ENCODE measurements around the gene MYO18B. TPM values are rescaled to one million over a fixed set of nuclear protein-coding genes. Genes with fewer than 3 reads are reported as not detected.

The MYO18B gene
- total RNA-seq, 1 donor from 2014 or later, result 139 TPM

DNA sequence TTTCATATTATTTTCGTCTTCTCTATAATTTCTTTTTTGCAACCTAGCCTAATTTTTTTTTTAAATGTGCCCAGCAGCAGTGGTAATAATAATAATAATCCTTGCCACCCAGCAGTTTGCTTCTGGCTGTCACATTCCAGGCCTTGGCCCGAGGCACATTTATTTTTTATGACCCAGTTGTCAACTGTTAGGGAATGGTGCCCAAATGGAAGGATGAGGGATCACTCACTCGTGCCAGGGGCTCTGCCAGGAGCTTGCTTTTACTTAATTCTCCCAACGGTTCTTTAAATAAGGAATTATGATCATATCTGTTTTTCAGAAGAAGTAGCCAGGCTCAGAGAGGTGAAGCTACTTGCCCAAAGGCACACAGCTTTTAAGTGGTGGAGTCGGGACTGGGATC, 49.6 kb downstream of the MYO18B start:
- intact Hi-C loops (cut with DNase I), result no loop called here
- no peak for DNase-seq (ENCODE audit: missing footprints)
- ATAC-seq, result no peak

DNA sequence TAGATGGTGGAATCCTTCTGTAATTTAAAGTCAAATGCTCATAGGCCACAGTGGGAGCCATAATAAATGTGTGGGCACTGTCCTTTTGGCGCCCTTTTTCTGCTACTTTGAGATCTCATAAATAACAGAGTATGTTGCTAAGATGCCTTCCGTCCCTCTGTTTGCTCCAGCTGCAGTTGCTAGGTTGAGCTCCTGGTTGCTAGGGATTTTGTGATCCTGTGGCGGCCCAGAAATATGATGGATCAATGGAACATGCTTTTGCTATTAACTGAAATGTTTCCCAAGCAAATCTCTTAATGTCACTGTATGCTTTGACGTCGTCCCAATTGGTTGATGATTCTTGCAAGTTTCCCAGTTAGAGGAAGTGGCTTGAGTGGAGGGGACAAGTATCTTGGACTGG, 53.5 kb downstream of the MYO18B start:
- intact Hi-C loops (cut with DNase I), result no loop called here
- DNase-seq (ENCODE audit: missing footprints), result no peak

DNA sequence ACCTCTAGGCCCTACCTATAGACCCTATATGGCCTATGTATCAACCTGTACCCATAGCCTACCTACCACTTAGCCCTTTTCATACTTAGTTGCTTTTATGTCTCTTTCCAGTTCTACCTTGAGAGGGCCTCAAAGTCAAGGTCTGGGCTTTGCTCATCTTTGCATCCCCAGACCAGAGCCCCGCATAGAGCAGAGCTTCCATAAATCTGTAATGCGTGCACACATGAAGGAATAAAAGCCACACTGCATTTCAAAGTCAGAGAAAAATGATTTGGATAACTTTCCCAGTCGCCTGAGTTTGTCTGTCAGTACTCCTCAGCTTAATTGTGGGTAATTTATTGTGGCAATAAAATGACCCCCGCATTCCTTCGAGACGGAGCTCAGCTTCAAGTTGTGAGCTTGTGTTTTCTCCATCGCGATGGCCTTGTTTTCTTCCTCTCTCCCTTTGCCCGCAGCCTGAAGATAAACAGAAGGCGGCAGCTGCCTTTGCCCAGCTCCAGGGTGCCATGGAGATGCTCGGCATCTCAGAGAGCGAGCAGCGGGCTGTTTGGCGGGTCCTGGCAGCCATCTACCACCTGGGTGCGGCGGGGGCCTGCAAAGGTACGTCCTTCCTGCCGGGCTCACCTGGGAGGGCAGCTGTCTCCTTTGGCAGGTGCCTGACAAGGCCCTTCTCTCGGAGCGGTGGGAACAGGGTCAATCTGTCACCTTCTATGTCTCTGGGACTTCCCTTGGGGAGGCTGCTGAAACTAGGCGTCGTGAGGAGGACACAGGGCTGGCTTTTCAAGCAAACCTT, 55.7 kb downstream of the MYO18B start:
- DNase-seq (ENCODE audit: missing footprints), result no peak

More for the DNA sequence above, 53.5 kb downstream of the MYO18B start:
- ATAC-seq, result no peak

DNA sequence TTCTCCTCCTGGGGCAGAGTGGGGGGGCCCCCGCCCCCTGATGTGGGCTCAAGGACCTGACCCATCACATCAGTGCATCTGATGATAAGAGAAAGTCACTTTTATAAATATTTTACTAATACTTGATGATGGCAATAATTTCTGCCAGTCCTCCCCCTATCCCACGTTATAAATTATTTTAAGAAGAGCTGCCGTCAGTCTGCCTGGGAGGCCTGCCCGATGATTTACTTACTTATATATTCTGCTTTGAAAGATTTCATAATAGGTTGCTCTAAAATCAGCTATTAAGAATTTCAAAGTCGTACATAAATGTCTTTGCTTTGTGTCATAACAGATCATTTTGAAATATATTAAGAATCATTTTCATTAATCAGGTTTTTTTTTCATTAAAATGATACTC, 58.8 kb downstream of the MYO18B start:
- DNase-seq (ENCODE audit: missing footprints) (no peak), ATAC-seq (no peak)
- intact Hi-C loops (cut with DNase I), result no loop called here

More for the DNA sequence above, 55.7 kb downstream of the MYO18B start:
- intact Hi-C loops (cut with DNase I), result no loop called here
- ATAC-seq, result no peak

DNA sequence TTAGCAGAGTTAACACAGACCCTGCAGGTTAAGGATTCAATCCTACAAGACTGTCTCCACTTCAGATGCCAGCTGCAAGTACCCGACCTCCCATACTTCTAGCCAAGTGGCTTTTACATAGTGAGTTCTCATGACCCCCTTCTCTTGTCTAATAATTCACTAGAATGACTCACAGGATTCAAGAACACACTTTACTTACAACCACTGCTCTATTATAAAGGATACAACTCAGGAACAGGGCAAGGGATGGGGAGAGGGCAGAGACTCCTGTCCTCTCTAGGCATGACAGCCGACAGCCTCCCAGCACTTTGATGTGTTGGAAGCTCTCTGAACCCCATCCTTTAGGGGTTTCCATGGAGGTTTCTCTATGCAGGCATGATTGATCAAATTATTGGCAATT, 60.0 kb downstream of the MYO18B start:
- ATAC-seq, result no peak
- no peak for DNase-seq (ENCODE audit: missing footprints)
- intact Hi-C loops (cut with DNase I), result no loop called here

DNA sequence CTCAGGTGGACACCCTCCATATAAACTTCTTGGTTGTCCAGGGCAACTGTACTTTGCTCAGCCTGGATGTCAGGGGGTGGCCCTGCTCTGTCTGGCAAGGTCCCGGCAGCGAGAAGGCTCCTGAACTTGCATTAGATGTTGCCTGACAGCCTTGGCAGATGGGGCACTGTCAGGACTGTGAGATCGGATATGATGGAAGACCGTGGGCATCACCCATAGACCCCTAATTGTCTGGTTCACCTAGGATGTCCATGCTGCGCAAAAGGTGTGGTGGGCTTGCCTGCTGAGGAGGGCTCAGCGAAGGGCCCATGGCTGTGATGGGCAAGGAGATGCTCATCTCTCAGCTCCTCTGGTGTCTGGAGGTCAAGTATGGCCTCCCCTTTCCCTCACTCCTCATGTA, 62.7 kb downstream of the MYO18B start:
- ATAC-seq, result no peak

DNA sequence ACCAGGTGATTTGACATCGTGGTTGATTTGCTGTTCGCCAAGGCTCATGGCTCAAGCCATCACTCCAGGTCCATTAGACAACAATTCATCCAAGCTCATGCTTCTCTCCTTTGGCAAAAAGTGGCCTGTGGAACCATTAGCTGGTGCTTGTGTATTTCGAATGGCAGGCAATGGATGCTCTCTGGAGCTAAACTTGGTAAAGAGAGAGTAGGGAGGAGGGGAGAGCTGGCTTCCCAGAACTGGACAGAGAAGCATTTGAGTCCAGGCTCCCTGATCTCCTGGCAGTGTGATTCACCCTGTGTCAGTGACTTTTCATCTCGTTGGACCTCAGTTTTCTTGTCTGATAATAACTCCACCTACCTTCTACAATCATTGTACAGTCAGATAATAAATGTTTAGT, 64.6 kb downstream of the MYO18B start:
- DNase-seq (ENCODE audit: missing footprints), result no peak
- intact Hi-C loops (cut with DNase I), result no loop called here
- no peak for ATAC-seq

More for the DNA sequence above, 62.7 kb downstream of the MYO18B start:
- intact Hi-C loops (cut with DNase I), result no loop called here
- no peak for DNase-seq (ENCODE audit: missing footprints)

DNA sequence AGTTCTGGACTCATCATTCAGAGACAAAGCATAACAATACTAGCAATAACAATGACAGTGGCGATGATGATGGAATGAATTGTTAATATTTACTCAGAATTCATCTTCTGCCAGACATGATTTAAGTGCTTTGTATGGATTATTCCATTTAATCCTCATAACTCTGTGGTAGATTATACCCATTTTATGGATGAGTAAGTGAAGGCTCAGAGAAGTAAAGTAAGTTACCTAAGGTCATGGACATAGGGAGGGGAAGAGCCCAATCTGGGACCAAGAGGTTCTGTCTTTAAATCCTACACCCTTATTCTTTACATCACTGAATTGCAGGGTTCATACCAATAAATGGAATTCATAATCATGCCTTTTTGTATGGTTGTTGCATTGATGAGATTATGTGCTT, 72.7 kb downstream of the MYO18B start:
- intact Hi-C loops (cut with DNase I), result no loop called here
- DNase-seq (ENCODE audit: missing footprints) (no peak), ATAC-seq (no peak)

DNA sequence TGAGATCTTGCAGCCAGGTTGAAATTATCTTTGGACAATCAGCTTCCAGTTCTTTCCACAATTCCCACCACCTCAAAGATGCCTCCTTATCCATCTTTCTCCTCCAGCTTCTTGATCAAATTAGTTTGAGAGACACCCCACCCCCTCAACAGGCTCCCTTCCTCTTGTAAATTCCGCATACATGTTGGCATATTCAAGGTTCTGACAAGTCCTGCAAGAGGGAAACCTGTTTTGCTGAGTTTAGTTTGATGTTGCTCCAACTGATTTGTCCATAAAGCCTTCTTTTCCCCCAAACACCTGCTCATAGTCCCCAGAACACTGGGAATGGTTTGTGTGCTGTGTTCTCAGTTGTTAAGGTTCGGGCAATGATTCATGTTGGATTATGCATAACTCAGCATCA, 73.6 kb downstream of the MYO18B start:
- DNase-seq (ENCODE audit: missing footprints) (no peak), ATAC-seq (no peak)

DNA sequence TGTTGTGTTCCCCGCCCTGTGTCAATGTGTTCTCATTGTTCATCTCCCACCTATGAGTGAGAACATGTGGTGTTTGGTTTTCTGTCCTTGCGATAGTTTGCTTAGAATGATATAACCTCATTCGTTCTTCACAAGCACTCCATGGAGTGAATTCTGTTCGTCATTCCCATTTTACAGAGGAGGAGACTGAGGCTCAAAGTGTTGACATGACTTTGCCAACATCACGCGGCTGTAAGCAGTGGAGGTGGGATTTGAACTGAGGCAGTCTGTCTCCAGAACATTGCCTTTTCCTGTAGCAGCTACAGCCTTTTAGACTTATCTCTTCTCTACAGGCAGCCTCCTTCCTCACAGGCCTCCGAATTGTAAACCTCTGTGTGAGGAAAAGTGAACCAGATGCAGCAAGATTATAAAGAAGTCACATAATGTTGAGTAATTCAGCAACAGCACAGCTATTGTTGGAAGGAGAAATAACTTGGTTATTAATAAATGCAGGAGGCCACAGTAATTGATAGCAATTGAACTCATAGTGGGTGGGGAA, 74.6 kb downstream of the MYO18B start:
- ATAC-seq (no peak), DNase-seq (ENCODE audit: missing footprints) (no peak)
- intact Hi-C loops (cut with DNase I), result no loop called here

More for the DNA sequence above, 73.6 kb downstream of the MYO18B start:
- intact Hi-C loops (cut with DNase I), result no loop called here

DNA sequence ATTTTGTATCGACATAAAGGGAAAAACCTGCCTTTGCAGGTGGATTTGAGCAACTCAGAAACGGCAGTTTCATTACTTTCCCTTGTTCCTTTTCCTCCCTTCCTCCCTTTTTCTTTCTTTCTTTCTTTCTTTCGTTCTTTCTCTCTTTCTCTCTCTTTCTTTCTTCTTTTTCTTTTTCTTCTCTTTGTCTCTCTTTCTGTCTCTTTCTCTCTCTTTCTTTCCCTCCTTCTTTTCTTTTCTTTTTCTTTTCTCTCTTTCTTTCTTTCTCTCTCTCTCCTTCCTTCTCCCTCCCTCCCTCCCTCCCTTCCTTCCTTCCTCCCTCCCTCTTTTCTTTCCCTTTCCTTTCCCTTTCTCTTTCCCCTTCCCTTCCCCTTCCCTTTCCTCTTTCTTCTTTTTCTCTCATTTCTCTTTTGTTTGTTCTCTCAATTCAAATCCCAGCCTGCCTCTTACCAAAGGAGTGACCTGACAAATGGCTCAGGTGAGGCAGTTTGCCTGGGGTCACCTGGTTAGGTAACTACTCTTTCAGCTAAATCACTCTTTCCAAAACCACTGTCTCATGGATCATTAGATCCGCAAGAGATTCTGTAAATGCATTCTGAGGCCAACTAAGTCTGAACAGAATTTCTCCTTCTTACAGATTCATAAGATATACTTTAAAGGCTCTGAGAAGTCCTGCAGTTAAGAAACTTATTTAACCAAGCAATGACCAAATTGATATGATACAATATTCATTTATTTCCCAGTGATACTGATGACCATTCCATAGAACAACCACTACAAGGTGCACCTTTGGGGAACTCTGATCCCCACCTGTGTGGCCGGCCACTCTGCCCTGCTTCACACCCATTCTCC, 75.3 kb downstream of the MYO18B start:
- intact Hi-C loops (cut with DNase I), result no loop called here
- ATAC-seq, result no peak
- no peak for DNase-seq (ENCODE audit: missing footprints)

DNA sequence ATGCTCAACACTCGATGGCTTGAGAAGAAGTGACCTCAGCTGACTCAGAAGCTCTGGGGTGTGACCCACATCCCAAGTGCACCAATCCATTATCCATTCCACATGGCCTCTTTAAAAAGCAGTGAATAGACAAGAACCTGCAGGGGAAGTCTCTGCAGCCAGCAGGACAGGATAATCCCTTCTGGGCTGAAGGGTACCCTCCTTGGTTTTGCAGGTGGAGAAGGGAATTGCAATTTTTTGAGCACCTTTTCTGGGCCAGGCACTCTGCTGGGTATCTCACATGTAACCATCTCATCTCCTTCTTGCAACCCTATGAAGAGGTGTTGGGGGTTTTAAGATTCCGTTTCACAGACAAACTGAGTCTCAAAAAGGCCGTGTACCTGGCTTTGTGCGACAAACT, 76.6 kb downstream of the MYO18B start:
- ATAC-seq (no peak), DNase-seq (ENCODE audit: missing footprints) (no peak)
- intact Hi-C loops (cut with DNase I), result no loop called here

DNA sequence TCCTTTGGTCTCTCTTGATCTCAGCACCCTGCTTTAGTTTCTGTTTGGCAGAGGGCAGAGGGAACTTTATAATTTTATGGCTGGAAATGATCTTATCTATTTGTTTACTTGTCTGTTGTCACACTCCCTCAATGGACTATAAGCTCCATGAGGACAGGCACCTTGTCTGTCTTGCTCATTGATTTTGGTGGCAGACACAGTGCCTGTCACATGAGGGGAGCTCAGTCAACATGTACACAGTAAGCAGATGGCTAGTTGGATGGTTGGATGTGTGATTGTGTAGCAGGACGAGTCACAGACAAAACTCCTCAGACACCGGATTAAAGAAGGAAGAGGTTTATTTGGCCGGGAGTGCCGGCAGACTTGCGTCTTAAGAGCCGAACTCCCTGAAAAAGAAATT, 80.4 kb downstream of the MYO18B start:
- no peak for ATAC-seq
- intact Hi-C loops (cut with DNase I), result no loop called here
- no peak for DNase-seq (ENCODE audit: missing footprints)

DNA sequence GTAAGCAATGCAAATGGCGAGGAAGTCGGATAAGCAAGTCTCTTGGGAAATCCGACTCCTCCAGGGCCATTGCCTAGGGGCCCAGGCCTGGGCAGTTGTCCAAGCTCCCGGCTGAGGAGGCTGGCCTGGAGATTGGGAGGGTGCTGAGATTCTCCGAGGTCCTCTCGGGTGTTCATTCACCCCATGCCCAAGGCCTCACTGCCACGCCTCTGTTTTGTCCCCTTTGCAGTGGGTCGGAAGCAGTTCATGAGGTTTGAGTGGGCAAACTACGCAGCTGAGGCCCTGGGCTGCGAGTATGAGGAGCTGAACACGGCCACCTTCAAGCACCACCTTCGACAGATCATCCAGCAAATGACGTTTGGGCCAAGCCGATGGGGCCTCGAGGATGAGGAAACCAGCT, 81.3 kb downstream of the MYO18B start:
- intact Hi-C loops (cut with DNase I), result no loop called here
- ATAC-seq (no peak), DNase-seq (ENCODE audit: missing footprints) (no peak)

DNA sequence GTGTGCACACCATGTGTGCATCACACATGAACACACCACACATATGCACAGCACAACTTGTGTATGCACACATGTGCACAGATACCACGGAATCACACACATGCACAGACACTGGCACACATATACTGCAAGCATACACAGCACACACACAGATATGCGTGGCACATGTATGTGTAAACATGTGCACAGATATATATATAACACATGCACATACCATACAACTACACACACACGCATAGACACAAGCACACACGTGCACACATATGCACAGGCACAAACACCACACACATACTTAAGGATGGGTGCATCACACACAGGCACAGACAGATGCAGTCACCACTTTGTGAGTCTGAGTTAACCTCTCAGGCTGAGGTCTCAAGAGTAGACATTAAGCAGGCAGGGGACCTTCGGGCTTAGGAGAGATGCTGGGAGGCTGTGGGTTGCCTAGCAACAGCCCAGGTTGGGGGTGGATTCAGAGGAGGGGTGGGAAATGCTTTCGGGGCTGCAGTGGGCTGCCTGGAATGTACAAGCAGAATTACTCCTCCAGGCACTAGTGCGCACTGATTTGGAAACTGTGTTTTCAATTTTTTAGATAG, 82.9 kb downstream of the MYO18B start:
- ATAC-seq, result no peak
- no peak for DNase-seq (ENCODE audit: missing footprints)
- intact Hi-C loops (cut with DNase I), result no loop called here

DNA sequence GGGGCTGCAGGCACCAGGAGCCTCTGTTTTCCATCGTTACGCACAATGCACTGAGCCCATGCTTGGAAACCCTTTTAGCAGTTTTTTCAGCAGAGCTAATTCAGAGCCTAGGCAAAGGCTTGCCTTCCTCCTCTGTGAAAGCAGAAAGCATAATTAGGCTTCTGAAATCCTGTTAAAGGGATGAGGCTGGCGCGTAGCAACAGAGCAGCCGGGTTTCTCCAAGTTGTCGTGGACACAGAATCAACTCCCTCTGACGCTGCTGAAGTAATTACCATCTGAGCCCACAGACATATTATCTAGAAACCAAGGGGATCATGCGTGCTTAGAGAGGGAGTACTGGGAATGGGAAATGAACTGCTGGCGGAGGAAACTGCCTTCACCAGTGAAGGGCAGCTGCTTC, 85.4 kb downstream of the MYO18B start:
- intact Hi-C loops (cut with DNase I), result no loop called here
- DNase-seq (ENCODE audit: missing footprints) (no peak), ATAC-seq (no peak)

DNA sequence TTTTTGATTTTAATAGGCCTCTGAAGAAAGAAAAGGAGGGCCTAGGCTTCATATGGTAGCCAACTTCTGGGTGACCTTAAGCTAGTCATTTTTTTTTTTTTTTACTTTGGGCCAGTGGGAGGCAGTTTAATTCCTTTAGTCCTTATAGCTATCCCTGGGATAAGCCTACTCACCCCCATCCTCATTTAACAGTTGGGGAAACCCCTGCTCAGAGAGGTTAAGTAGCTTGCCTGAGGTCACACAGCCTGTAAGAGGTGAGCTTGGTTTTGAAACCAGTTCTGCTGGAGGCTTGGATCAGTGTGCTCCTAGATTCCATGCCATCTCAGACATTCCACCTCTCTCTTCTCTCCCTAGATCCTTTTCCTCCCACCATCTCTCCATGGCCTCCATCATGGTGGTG, 86.4 kb downstream of the MYO18B start:
- DNase-seq (ENCODE audit: missing footprints) (no peak), ATAC-seq (no peak)
- intact Hi-C loops (cut with DNase I), result no loop called here

DNA sequence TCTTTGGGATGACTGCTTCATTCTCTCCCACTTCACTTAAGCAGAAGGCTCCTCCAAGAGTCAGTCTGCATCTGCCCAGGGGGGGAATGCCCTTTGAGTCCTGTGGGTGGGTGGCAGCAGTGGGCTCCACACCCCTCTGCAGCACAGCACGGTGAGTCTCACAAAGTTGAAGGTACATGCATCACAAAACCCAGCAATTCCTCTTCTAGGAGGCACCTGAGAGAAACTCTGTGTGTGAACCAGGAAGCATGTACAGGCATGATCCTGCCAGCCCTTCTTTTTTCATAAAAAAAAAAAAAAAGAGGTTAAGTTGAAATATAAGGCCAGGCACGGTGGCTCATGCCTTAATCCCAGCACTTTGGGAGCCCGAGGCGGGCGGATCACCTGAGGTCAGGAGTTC, 87.2 kb downstream of the MYO18B start:
- ATAC-seq, result no peak
- intact Hi-C loops (cut with DNase I), result no loop called here

More for the DNA sequence above, 87.2 kb downstream of the MYO18B start:
- no peak for DNase-seq (ENCODE audit: missing footprints)

Data from Right ventricle myocardium inferior (tissue), 1 donor.